Measurements from ENCODE around the gene DGCR8. TPM values are rescaled to one million over a fixed set of nuclear protein-coding genes. Genes with fewer than 3 reads are reported as not detected.
"Not testable (repeated sequence)": the region's sequence is repeated elsewhere in the genome, so short reads cannot be mapped to it uniquely, and the experiment has no call there.

Gene DGCR8
- total RNA-seq, 2 experiments from 2014 or later: 29.8 to 36.5 TPM

DNA sequence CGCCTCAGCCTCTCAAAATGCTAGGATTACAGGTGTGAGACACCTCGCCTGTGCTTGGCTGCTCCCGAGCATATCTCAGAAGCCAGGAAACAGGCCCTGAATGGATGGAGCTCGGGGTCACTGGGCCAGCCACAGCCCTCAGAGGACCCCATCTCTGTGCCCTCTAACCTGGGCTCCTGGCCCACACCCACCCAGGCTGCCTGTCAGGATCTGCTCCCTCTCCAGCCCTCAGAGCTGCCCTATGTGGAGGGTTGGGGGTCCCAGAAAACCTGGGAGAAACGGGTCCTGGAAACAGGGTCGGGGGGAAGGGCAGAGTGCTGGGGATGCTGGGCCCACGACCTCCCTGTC, 76.0 kb downstream of the DGCR8 start:
- H3K9me3 Mint-ChIP-seq: no peaks in the 10 kb centered on the region
- no peaks in the 10 kb centered on the region for H3K36me3 Mint-ChIP-seq (ENCODE audit: low read depth)
- DNase-seq: no peak
- CTCF ChIA-PET: interaction anchor here (1.2 kb wide), 1 partner anchor 129 kb away, joined by 3 read pairs; no protein-coding TSS in a partner anchor
- H3K4me3 Mint-ChIP-seq: no peak overlapping the region
- peaks cover 3% of the 10 kb centered on the region for H3K27me3 Mint-ChIP-seq (ENCODE audit: low read depth)
- no peaks in the 10 kb centered on the region for H3K4me1 Mint-ChIP-seq (ENCODE audit: low read depth)
- H3K27ac Mint-ChIP-seq: no peak overlapping the region
- intact Hi-C loops (cut with micrococcal nuclease): loop anchor here (2.0 kb wide), 1 partner anchor 301 kb away; no protein-coding TSS in a partner anchor

DNA sequence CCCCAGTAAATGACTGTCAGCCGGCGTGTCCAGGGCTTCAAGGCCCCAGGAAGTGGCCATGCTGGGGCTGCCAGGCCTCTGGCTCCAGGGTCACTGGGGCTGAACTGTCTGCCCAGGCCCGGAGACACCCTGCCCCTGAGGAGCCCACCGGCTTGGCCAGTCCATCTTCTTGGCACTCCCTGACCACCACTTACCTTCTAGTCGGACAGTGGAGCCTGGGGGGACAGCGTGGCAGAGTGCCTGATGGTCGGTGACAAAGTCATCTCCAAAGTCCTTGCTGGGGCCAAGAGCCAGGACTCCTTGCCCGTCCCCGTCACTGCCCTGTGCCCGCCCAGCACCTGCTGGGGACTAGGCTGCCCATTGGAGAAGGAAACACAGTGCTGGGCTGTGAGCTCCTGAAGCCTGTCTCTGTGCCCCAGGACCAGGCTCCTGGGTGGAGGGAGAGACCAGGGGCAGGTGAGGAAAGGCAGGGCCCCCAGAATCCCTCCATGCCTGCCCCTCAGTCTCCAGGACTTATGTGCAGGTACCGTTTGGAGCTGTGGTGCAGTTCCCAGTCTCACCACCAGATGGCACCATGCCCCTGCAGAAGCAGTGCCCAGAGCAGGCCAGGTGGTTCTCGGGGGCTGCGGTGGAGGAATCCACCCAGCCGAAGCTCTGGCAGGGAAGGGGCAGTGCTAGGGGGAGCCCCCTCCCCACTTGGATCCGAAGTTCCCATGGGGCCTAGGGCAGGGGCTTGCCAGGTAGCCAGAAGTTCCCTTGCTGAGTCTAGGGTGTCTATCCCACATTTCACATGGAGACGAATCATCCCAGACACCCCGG, 76.8 kb downstream of the DGCR8 start:
- no peaks in the 10 kb centered on the region for H3K9me3 Mint-ChIP-seq
- no peaks in the 10 kb centered on the region for H3K4me1 Mint-ChIP-seq (ENCODE audit: low read depth)
- no peak overlapping the region for H3K4me3 Mint-ChIP-seq
- DNase-seq: peak; percentile 90
- CTCF ChIA-PET: interaction anchor here (0.5 to 1.5 kb wide), 15 partner anchors 11 to 300 kb away, joined by 3 to 13 read pairs (median 4); no protein-coding TSS in a partner anchor
- no peak overlapping the region for H3K27ac Mint-ChIP-seq
- H3K36me3 Mint-ChIP-seq (ENCODE audit: low read depth): no peaks in the 10 kb centered on the region
- peaks cover 3% of the 10 kb centered on the region for H3K27me3 Mint-ChIP-seq (ENCODE audit: low read depth)
- intact Hi-C loops (cut with micrococcal nuclease): loop anchor here (1.0 to 2.0 kb wide), 4 partner anchors 81 to 300 kb away; partner anchors contain the start of gene RTN4R

DNA sequence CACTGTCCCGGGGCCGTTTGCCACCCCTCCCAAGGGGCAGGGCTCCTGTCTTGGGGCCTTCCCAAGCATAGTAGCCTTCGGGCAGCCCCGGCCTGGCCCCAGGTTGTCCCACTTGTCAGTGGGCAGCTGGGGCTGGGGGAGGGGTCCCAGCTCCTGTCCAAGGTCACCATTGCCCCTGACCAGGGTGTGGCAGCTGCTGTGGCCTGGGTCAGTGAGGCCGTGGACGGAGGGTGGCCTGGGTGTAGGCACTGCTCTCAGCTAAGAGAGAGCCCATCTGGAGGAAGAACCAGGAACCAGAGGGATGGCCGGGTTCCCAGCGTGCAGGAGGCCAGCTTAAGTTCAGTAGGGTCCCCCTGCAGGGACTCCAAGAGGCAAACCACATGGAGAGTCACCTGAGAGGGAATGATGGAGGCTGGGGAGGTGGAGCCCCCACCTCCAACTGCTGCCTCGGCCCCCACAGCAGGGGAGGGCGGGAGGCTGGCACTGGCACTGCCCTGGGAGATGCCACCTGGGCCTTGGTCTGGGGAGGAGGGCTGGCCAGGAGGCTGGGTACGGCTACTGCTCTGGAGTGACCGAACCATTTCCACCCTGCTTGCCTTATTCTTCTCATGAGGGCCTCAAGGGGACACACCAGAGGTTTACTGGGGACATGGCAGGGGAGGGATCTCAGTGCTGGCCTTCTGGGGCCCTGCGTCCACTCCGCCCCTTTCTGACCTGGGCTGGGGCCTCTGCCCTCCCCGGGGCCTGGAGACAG, 77.6 kb downstream of the DGCR8 start:
- Mint-ChIP-seq H3K9me3 (no peaks in the 10 kb centered on the region), H3K4me1 (ENCODE audit: low read depth) (no peaks in the 10 kb centered on the region), H3K27ac (no peak overlapping the region), H3K36me3 (ENCODE audit: low read depth) (no peaks in the 10 kb centered on the region), H3K27me3 (ENCODE audit: low read depth) (peaks cover 3% of the 10 kb centered on the region), H3K4me3 (no peak overlapping the region)
- intact Hi-C loops (cut with micrococcal nuclease): loop anchor here (1.0 to 2.0 kb wide), 4 partner anchors 81 to 299 kb away; partner anchors contain the start of gene RTN4R
- CTCF ChIA-PET: interaction anchor here (0.7 to 1.5 kb wide), 12 partner anchors 10 to 299 kb away, joined by 3 to 13 read pairs (median 4); no protein-coding TSS in a partner anchor
- DNase-seq: no peak

DNA sequence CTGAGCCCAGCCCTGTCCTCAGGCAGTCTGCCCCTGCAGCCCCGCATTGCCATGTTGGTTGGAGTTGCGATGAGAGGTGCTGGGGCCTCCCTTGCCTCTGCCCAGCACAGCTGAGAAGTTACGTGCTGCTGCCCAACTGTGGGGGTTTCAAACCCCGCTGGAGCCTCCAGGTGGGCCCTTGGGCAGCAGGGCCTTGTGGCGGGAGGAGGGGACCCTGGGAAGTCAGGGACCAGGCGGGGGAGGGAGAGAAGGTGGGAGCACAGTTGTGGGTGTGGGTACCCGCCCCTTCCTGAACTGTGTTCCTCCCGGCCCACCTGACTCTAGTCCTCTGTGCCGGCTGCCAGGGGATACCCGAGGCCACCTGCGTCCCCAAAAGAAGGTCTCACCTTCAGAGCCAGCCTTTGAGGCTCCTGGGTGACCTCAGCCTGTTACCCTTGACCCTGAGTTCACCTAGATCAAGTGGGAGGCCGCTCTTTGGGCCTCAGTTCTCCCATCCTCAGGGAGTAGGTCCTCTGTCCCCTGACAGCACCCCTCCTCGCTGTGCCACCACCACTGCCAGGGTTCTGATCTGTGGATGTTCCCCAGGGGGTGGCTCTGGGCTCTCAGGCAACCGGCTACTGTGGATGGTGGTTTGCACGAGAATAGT, 78.5 kb downstream of the DGCR8 start:
- Mint-ChIP-seq H3K27me3 (ENCODE audit: low read depth) (peaks cover 3% of the 10 kb centered on the region), H3K27ac (no peak overlapping the region), H3K4me1 (ENCODE audit: low read depth) (no peaks in the 10 kb centered on the region), H3K9me3 (no peaks in the 10 kb centered on the region), H3K36me3 (ENCODE audit: low read depth) (no peaks in the 10 kb centered on the region), H3K4me3 (no peak overlapping the region)
- intact Hi-C loops (cut with micrococcal nuclease): no loop called here
- no peak for DNase-seq
- CTCF ChIA-PET: no interaction called here

DNA sequence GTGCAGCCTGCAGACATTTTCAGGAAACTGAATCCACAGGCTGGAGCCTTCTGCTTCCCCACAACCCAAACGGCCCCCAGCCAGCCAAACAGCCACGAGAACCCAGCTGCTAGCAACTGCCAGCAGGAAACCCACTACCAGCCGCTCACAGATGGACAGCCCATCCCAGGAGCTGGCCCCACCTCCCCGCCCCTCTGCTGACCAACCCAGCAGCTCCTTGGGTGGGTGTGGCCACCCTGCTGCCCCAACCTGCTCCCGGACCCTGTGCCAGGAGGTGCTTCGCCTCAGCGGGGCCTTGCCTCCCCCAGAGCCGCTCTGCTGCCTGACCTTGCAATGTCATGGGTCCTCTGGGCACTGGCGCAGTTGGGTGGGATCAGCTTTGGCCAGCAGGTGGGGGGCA, 79.0 kb downstream of the DGCR8 start:
- peaks cover 3% of the 10 kb centered on the region for H3K27me3 Mint-ChIP-seq (ENCODE audit: low read depth)
- no peaks in the 10 kb centered on the region for H3K4me1 Mint-ChIP-seq (ENCODE audit: low read depth)

GRCh38 chr22:20159531-20159930, 79.5 kb downstream of the DGCR8 start:
- H3K4me1 Mint-ChIP-seq (ENCODE audit: low read depth); H3K9me3 Mint-ChIP-seq; DNase-seq; H3K4me3 Mint-ChIP-seq; H3K36me3 Mint-ChIP-seq (ENCODE audit: low read depth); H3K27me3 Mint-ChIP-seq (ENCODE audit: low read depth); intact Hi-C loops (cut with micrococcal nuclease); H3K27ac Mint-ChIP-seq: not testable (repeated sequence)
- CTCF ChIA-PET: interaction anchor here (1.1 kb wide), 2 partner anchors 90 to 125 kb away, joined by 4 read pairs; no protein-coding TSS in a partner anchor

More for the DNA sequence above, 79.0 kb downstream of the DGCR8 start:
- intact Hi-C loops (cut with micrococcal nuclease): no loop called here
- CTCF ChIA-PET: no interaction called here
- Mint-ChIP-seq H3K9me3 (no peaks in the 10 kb centered on the region), H3K36me3 (ENCODE audit: low read depth) (no peaks in the 10 kb centered on the region), H3K27ac (no peak overlapping the region), H3K4me3 (no peak overlapping the region)
- DNase-seq: no peak

DNA sequence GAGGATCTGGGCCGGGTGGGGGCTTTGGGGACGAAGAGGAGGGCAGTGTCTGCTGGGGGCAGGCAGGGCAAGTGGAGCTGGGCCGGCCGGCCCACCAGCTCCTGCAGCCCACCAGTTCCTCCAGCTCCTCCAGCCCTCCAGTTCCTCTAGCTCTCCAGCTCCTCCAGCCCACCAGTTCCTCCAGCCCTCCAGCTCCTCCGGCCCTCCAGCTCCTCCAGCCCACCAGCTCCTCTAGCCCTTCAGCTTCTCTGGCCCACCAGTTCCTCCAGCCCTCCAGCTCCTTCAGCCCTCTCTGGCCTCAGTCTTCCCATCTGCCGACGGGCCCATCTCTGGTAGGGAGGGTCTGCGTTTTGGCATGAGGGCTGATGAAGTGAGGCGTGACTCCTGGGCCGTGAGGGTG, 80.0 kb downstream of the DGCR8 start:
- Mint-ChIP-seq H3K27ac (no peak overlapping the region), H3K27me3 (ENCODE audit: low read depth) (peaks cover 3% of the 10 kb centered on the region), H3K4me3 (no peak overlapping the region), H3K36me3 (ENCODE audit: low read depth) (no peaks in the 10 kb centered on the region), H3K4me1 (ENCODE audit: low read depth) (no peaks in the 10 kb centered on the region), H3K9me3 (no peaks in the 10 kb centered on the region)
- CTCF ChIA-PET: interaction anchor here (1.1 kb wide), 2 partner anchors 90 to 124 kb away, joined by 4 read pairs; no protein-coding TSS in a partner anchor
- DNase-seq: no peak
- intact Hi-C loops (cut with micrococcal nuclease): no loop called here

Small RNA genes within 50 kb of the gene (microRNA-seq; reads per million reads assigned to microRNA genes)
- gene MIR185 (ENCODE audit: borderline microRNAs expressed, borderline replicate concordance) (1,127 reads per million, percentile 84 among the genes with 10 or more reads in this experiment), gene MIR6816 (ENCODE audit: borderline microRNAs expressed, borderline replicate concordance) (not detected)

Other genes starting within 250 kb of the DGCR8 start
- 1 to 10 TPM; 8.8 to 9.8 TPM for gene GNB1L, start 225.4 kb upstream of the DGCR8 start, total RNA-seq
- gene RTL10, start 225.4 kb upstream of the DGCR8 start, total RNA-seq: 10 to 100 TPM; 10.9 to 11.9 TPM
- 10 to 100 TPM; 53.7 to 56.8 TPM for gene COMT, start 138.5 kb upstream of the DGCR8 start, total RNA-seq
- 10 to 100 TPM; 22.9 to 23.6 TPM for gene TXNRD2, start 138.4 kb upstream of the DGCR8 start, total RNA-seq
- gene ARVCF, start 63.4 kb upstream of the DGCR8 start, total RNA-seq: 1 to 10 TPM; 2.0 to 2.6 TPM
- gene TANGO2, start 59.1 kb upstream of the DGCR8 start, total RNA-seq: 10 to 100 TPM; 16.0 to 19.0 TPM
- gene RANBP1, start 35.9 kb downstream of the DGCR8 start, total RNA-seq: 100 to 1,000 TPM; 445 to 455 TPM
- 10 to 100 TPM; 51.8 to 57.9 TPM for gene TRMT2A, start 37.0 kb downstream of the DGCR8 start, total RNA-seq
- 10 to 100 TPM; 26.4 to 31.3 TPM for gene ZDHHC8, start 51.6 kb downstream of the DGCR8 start, total RNA-seq
- gene CCDC188, start 70.8 kb downstream of the DGCR8 start, total RNA-seq: not detected
- 1 to 10 TPM; 2.1 to 2.5 TPM for gene RTN4R, start 188.1 kb downstream of the DGCR8 start, total RNA-seq
- 10 to 100 TPM; 21.5 TPM for gene DGCR6L, start 239.8 kb downstream of the DGCR8 start, total RNA-seq